T-helper 2 cell treated with Interferon-gamma antibody and Interleukin-4, amounts not matched to agents 100 ng/mL and 5 ng/mL, for 36 hours (primary cell): ENCODE results near the gene TMEM184B. TPM values are rescaled to one million over a fixed set of nuclear protein-coding genes. Genes with fewer than 3 reads are reported as not detected.

Experiments used
- intact Hi-C: fragments of 100-400 bp; cut with micrococcal nuclease; formaldehyde crosslinking; loops from one replicate; pipeline ENCODE4 v1.15.1; 2023
- total RNA-seq: library from RNA; stranded (reverse); gene quantifications from 2 replicates; pipeline ENCODE4 v1.2.3, GENCODE V29; 2022

Gene TMEM184B
- total RNA-seq: 35.1 and 42.3 TPM in 2 replicates

DNA sequence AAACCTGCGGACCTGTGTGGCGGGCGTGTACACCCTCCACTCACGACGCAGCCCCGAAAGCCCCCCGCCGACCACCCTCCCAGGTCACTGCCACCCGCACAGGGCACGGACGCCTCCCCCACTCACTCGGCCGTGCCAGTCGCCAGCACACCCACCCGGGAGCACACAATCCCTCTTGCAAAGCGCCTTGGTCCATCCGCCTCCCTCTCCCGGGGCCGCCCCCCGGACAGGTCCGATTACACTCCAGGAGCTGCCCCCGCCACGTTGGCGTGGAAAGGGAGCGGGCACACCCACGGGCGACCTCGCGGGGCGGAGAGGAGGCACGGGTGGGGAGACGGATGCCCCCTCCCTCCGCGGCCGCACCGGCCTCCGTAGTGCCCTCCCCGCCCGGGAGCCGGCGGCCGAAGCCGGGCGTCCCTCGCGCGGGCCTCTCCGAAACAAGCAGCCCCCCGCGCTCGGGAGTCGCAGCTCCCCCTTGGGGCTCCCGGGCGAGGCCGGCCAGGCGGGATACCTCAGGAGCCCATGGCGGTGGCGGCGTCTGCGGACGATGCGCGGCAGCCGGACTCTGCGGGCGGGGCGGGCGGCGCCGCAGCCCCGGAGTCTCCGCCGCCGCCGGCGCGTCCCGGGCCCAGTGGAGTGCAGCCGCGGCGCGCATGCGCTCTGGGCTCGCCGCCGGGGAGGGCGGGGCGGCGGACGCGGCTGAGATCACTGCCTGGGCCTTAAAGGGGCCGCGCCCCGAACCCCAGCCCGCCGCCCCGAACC is at the start of gene TMEM184B:
Gene TMEM184B (minus strand): TSS at position 638 of the 762 bp plus-strand sequence. CDS start 25,049 bp downstream, outside the sequence.
- intact Hi-C loops: loop anchor here (1.0 to 2.0 kb wide), 2 partner anchors 44 to 92 kb away; partner anchors contain the start of gene PLA2G6

DNA sequence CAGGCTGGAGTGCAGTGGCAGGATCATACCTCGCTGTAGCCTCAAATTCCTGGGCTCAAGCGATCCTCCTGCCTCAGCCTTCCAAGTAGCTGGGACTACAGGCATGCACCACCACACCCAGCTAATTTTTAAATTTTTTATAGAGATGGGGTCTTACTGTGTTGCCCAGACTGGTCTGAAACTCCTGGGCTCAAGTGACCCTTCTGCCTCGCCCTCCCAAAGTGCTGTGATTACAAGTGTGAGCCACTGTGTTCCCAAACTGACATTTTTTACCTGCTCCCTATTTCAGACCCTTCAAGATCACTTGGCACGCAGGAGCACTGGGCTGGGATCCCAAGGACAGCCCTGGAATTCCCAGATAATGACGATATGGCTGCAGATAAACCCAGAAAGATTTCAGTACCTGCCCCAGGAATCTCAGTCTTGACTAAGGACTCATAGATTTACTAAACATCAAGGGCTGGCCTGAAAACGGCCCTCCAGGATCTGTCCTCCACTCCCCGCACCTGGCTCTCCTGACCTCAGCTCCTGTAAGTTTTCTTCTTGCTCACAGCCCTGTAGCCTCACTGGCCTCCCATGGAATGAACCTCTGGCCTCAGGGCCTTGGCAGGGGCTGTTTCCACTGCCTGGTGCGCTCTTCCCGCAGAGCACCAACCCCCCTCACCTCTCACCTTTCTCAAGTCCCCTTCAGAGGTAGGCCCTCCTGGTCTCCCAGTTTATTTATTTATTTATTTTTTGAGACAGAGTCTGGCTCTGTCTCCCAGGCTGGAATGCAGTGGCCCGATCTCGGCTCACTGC is 48.0 kb upstream of the TMEM184B start:
- intact Hi-C loops: no loop called here

DNA sequence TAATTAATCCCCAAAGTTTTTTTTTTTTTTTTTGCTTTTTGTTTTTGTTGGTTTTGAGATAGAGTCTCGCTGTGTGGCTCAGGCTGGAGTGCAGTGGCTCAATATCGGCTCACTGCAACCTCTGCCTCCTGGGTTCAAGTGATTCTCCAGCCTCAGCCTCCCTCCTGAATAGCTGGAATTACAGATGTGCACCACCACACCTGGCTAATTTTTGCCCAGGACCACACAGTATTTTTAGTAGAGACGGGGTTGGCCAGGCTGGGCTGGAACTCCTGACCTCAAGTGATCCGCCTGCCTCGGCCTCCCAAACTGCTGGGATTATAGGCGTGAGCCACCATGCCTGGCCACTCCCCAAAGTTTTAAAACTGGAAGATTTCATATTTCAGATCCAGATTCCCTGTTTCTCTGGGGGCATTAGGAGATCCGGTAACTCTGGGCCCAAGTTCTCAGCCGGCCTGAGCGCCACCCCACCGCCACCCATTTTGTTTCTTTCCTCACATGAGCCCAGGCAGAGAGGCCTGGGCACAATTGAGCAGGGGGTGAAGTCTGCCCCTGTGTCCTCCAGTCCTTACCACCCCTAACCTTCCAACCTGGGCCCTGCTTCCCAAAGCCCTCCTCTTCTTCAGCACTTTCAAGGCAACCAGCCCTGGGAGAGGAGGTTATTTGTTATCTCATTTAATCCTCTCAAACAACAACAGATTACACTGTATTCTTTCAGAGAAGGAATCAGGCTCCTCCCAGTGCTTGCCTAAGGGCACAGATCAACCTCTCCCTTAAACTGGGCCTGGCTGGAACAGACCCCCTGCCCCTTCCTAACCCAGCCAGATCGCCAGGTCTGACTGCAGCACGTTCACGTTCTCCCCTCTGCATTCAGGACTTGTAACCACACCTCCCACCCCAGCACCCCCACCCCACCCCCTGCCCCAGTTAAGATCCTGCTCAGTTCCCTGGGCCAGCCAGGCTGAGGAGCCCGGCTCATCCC is 46.3 kb upstream of the TMEM184B start:
- intact Hi-C loops: loop anchor here (5.0 kb wide), 2 partner anchors 117 to 253 kb away; partner anchors contain the start of genes DMC1 and MAFF

DNA sequence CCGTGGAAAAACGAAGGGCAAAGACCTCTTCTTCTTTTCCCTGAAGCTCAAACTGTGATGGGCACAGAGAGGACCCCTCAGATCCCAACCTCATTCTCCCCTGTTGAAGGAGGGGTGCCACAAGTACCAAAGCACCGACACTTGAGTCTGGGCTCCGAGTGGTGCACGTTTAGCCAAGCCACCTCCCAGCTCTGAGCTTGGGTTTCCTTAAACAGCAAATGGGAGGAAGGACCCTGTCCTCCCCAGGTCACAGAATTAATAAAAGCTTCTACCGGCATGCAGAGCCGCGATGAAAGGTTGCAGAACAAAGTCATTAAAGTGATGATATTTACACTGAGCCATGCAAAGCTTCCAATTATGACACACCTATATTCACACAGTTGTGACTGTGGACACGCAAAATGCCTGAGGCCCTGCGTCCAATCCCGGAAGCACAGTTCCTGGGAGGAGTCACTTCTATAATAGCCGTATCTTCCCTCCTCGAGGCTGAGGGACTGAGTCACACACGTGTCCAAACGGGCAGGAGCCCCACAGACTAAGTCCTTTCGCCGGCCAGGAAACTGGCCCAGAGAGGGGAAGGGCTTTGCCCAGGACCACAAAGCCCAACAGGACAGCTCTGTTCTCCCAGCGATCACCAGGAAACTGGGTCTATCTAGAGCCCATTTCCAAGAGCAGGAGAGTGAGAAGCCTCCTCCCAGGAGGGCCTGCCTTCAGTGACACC is 45.3 kb upstream of the TMEM184B start:
- intact Hi-C loops: loop anchor here (5.0 kb wide), 2 partner anchors 116 to 254 kb away; partner anchors contain the start of genes DMC1 and MAFF

DNA sequence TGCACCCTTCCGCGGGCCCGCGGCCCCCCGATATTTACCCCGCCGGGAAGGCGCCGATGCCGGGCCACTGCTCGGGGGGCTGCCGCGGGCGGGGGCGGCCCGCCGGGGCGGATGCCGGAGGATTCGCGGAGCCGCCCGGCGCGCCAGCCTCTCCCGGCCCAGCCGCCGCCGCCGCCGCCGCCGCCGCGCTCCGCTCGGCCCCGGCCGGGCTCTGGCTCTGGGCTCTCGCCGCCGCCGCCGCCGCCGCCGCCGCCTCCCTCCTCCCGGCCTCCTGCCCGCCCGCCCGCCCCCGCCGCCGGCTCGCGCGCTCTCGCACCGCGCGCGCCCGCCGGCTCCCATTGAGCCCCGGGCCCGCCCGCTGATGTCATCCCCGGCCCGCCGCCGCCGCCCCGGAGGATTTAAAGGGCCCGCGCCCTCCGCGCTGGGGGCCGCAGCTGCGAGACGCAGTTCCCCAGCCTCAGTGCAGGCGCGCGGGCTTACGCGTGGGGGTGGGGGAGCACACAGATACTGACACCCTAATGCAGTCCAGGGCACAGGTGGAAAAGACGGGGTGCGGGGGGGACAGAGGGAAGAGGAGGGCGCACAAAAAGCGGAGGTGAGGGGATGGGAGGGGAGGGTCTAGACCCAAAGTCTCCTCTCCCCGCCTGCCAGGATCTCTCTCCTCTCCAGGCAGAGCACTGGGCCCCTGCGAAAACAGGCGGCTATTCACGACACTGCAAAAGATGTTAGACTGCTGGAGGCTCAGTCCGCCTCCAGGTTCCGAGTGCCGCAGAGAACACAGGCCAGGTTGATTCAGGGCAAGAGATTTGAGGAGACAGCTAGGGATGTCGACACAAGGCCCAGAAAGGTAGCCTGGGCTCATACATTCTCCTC is 44.5 kb upstream of the TMEM184B start, which contains the start of gene CSNK1E:
Gene CSNK1E (minus strand): TSS at position 312 of the 873 bp plus-strand sequence. CDS start 3,276 bp downstream, outside the sequence.
- intact Hi-C loops: loop anchor here (5.0 kb wide), 2 partner anchors 115 to 255 kb away; partner anchors contain the start of genes DMC1 and MAFF

DNA sequence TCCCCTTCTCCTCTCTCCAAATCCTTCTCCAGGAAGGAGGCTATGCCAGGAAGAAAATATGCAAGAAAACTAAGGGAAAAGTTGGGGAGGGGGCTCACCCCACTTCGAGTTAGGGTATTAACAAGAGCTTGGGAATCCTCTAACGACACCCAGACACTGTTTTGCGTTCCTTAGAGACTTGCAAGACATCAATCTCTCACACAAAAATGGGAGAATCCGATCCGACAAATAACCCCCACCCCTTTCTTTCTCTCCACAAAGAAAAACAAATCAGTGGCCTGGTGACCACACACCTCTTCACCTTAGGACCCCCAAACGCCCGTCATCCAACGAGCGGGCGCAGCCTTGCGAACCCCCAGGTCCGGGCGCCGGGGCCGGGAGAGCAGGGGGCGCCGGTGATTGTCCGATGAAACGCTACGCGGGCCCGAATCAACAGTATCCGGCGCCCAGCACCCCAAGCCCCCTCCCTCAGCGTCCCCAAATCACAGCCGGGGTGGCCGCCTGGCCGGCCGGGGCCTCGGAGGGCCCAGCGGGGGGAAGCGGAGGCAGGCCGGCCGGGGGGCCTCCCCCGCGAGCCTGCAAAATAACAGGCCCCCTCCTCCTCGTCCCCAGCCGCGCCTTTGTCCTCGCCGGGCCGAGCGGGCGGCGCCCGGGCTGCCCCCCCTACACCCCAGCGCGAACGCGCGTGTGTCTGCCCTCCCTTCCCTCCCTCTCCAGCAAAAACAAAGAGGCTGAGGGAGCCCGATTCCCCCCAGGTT is 43.7 kb upstream of the TMEM184B start:
- intact Hi-C loops: loop anchor here (1.0 to 5.0 kb wide), 3 partner anchors 43 to 256 kb away; partner anchors contain the start of genes DMC1, MAFF and TMEM184B

DNA sequence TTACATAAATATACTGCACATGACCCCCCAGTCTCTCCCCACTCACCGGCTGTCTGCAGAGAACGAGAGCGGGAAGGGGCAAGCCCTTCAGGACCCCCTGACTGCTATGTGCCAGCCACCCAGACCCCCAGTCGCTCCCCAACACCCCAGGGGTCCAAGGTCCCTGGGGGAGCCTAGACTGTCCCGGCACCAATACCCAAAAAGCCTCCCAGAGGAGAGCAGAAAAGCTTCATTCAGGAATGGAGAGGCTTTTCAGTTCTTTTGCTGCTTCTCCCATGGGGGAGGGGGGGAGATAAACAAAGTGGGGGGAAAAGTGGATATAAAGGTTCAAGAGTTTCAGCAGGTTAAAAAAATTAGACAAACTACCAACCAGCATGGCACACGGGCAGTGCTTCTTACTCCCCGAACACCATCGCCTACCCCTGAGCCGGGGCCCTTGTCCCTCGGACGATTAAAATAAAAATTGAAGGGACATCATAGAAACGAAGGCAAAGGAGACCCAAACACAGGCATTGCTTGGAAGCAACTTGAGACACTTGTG is 43.1 kb upstream of the TMEM184B start:
- intact Hi-C loops: loop anchor here (1.0 to 5.0 kb wide), 3 partner anchors 43 to 256 kb away; partner anchors contain the start of genes DMC1, MAFF and TMEM184B

DNA sequence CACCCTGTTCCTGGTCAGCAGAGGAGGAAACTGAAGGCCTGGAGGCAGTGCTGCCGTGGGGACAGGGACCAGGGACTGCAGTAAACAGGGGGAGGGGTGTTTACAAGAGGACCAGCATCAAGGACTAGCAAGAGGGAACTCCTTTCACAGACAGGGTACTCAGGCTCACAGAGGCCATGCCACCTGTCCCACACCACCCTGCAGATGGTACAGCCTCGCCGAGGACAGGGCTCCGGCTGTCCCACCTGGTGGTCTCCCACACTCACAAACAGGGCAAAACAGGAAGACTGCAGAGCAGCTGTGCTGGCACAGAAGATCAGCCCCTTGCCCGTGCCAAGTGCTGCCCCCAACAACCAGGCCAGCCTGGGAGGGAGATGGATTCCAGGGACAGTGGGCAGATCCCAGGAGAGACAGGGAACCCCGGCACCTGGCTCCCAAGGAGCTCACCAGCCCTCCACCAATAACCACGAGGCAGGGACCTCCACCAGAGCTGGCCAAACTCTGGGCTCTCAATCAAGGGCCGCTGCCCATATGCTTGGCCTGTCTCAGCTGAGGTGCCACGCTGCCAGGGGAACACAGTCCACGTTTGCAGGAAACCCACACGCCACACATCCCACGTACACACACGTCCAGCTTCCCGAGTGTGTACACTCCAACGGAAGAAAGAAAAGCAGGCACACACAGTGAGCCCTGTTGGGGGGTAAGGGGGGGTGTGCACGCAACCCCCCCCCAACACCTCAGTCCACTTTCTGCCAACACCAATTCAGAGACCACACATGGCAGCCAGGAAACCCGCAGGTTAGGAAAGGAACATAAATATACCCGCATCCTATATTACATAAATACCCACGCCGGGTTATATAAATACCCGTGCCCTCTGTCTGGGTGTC is 42.4 kb upstream of the TMEM184B start:
- intact Hi-C loops: loop anchor here (5.0 kb wide), 2 partner anchors 113 to 257 kb away; partner anchors contain the start of genes DMC1 and MAFF

DNA sequence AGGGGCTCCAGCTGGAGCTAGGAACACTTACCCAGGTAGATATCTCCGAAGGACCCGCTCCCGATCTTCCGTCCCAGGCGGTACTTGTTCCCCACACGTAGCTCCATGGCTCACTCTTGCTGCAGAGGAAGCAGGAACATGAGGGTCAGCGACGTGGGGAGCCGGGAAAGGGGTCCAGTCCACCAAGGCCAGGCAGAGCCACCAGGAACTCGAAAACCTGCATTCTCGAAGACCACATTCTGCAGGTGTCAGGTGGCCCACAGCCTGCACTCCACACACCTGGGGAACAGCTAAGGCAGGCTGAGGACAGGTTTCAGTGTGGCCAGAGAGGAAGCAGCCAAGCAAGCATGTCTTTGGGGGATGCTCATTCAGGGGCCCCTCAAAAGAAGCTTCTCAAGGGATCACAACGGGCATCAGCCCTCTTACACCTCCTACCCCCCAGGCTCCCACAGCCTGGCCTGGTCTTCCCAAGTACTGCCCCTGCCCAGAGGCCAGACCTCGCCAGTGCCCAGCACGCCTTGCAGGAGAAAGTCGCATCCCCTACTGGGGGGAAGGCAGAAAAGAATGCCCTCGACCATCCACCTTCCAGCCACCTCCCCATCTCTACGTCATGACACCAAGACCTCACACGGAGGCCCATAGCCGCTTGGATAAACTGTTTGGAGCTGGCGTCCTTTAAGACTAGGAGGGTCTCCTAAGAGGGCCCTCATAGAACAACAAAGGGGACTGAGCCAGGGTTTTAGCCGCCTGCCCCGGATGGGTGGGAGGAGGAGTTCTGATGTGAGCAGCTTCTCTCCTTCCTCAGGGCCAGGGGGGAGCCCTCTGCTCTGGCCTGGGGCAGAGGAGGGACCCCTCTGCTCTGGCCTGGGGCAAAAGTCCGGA is 41.5 kb upstream of the TMEM184B start:
- intact Hi-C loops: no loop called here

DNA sequence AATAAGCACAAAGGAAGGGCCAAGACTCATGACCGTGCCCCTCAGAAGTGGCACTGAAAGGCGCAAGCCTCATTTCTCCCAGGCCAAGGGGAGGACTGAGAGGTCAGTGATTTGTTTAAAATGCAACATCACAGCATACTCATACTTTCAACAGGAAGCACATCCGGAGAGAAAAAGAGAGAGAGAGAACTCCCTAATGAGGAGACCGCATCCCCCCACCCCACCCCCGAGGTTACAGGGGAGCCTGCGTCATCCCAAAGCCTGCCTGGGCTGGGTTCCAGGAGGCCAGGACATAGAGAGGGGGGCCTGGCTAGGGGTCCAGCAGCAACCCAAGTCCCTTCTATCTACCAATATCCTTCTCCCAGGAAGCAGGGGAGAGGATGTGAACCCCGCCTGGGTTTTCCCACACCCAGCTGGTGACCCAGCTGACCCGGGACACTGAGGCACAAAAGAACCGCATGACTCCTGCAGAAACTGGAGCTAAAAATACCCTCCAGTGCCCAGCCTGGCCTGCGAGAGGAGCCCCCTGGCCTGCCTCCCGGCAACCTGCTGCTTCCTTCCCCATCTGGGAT is 40.7 kb upstream of the TMEM184B start:
- intact Hi-C loops: no loop called here

DNA sequence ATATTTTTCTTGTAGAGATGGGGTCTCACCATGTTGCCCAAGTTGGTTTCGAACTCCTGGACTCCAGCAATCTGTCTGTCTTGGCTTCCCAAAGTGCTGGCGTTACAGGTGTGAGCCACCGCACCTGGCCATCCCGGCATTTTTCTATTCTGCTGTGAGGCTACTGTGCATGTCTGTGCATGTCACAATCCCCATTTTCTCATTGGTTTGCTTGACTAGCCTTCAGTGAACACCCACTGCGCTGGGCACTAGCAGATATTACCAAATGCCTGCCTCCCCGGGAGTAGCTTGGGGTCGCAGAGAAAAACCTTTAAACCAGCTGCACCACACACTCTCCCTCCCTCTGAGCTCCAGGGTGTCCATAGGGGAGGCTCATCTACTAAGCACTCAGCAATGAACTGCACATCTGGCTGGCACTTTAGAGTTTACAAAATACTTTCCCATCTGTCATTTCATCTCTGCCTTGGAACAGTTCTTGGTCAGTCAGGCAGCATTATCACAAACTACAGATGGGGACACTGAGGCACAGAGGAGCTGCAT is 39.5 kb upstream of the TMEM184B start:
- intact Hi-C loops: no loop called here

DNA sequence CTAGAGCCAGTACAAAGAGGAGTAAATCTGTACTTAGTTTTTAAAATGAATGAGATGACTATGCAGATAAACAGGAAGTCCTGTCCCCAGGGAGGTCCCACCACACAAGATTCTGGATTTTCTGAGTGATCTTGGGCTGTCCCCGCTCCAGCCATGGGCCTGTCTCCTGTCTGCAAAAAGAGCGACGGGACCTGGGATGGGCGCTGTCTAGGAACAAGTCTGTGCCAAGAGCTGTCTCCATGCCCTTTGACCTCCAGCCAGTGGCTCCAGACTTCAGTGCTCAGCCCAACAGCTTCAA is 38.5 kb upstream of the TMEM184B start:
- intact Hi-C loops: no loop called here

DNA sequence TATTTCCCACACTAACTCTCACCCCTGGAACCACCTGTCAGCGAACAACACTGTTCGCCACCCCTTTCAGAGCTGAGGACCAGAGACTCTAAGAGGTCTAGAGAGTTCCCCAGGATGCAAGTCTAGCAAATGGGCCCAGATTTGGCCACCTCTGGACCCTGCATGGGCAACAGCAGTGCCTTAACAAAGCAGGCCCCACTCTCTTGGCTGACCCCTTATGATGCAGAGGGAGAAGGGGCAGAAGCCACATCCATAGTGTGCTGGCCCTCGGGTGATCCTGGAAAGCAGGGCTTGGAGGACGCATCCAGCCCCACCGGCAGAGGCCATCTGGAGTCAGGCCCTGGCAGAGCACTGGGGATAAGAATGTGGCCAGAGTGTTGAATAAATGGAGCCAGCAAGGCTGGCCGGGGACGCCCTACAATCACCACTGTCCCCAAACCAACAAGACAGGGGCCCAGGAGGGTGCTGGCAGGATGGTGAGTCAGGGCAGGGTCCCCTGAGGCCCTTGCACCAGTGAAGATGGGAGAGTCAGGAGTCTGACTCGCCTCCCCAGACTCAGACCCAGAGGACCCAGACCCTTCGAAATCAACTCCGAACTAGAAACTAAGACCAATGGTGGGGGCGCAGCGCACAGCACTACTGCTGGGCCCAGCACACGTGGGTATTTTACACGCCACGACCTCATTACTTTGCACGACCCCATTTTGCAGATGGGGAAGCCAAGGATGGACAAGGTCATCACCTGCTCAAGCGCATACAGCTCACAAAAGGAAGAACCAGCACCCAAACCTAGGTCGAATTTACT is 37.9 kb upstream of the TMEM184B start:
- intact Hi-C loops: no loop called here
